NCI-H1694 treated with DMSO at 0.1 percent for 48 hours (cell line): ENCODE measurements around the gene AVEN.

Experiments
- DNase-seq: peaks from one replicate; lab custom pipeline; 2025; lab: John Stamatoyannopoulos, UW

Gene AVEN

DNA sequence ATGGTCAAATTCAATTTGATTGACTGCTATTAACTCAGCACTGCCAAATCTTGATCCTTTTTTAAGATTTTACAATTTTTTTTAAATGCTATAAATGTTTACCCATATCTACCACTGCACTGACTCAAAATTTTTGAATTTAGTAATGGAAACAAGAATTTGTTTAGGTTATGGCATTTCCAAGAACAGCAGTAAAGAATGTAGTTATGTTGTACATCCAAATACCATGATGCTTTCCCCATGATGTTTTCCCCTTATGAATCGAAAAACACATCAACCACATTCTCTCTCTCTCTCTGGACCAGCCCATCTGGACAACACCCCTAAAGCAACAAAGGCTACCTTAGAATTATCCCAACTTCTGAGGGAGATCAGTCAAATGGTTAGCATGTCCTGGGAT is 56.5 kb downstream of the AVEN start:
- no peak for DNase-seq

GRCh38 chr15:33980159-33980558 is 58.8 kb downstream of the AVEN start:
- DNase-seq, result no peak

- no peak for DNase-seq
Observed at GRCh38 chr15:33975022-33975565, 63.9 kb downstream of the AVEN start.

DNA sequence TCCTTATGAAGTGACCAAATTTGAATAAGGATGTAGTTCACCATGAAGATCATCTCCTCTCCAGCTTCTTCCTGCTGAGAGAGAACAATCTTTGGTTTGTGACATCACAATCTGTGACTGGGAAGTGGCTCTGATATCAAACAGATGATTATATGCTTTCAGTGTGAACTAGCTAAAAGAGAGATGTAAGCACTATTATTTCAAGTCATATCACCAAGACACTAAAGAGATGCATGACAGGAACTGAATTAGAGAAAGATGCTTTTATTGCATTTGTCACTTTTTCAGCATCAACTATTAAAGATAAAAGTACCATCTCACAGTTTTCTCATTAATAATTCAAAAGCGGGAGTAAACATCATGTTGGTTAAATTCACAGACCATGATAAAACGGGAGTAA is 67.2 kb downstream of the AVEN start:
- no peak for DNase-seq

GRCh38 chr15:33968821-33969220 is 70.2 kb downstream of the AVEN start:
- DNase-seq, result no peak

- DNase-seq, result no peak
Observed at GRCh38 chr15:33968224-33968623, 70.8 kb downstream of the AVEN start, which contains the start of gene CHRM5. Gene CHRM5, plus strand, starts transcription at chr15:33968497. Its CDS starts 94,221 bp downstream, at chr15:34062718.

- DNase-seq, result no peak
Observed at GRCh38 chr15:33964665-33965040, 74.4 kb downstream of the AVEN start.

- no peak for DNase-seq
Observed at GRCh38 chr15:33963831-33964664, 75.0 kb downstream of the AVEN start.

- DNase-seq, result no peak
Observed at GRCh38 chr15:33960549-33960935, 78.5 kb downstream of the AVEN start.

- no peak for DNase-seq
Observed at GRCh38 chr15:33959844-33960548, 79.0 kb downstream of the AVEN start.

- no peak for DNase-seq
Observed at GRCh38 chr15:33956397-33956796, 82.6 kb downstream of the AVEN start.

- no peak for DNase-seq
Observed at GRCh38 chr15:33955945-33956344, 83.1 kb downstream of the AVEN start.

- no peak for DNase-seq
Observed at GRCh38 chr15:33946152-33946551, 92.9 kb downstream of the AVEN start.

GRCh38 chr15:33941279-33942063 is 97.5 kb downstream of the AVEN start:
- DNase-seq, result no peak

DNA sequence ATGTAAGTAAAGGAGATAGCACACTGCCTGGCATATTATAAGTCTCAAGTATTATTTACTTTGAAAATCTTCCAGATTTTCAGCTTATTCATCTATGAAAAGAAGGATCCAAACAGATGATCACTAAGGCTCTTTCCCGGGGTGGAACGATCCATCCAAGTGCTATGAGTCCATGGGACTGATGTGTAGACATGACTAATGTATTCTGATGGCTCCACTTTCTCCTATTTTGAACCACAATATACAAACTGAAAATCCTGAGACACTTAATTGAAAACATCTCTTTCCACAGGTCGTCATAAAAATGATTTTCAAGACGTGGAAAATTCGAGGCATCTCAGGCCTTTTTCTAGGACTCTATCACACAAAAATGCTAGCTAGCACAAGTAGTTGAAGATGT is 104.1 kb downstream of the AVEN start:
- no peak for DNase-seq

- no peak for DNase-seq
Observed at GRCh38 chr15:33934396-33934795, 104.6 kb downstream of the AVEN start.

DNA sequence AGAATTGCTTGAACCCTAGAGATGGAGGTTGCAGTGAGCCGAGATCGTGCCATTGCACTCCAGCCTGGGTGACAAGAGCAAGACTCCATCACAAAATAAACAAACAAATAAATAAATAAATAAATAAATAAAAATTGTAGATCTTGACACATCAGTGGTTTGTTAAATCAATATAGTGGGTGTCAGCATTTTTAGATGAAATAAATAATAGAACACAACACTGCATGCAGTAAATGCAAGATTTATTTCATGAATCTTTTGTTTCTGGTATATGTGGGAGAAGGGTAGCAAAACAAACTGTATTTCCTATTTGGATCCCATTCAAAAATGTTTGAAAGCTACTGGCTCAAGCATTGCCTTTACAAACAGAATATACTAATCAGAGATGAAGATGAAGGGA is 106.3 kb downstream of the AVEN start:
- no peak for DNase-seq

GRCh38 chr15:33926260-33926659 is 112.7 kb downstream of the AVEN start:
- no peak for DNase-seq

DNA sequence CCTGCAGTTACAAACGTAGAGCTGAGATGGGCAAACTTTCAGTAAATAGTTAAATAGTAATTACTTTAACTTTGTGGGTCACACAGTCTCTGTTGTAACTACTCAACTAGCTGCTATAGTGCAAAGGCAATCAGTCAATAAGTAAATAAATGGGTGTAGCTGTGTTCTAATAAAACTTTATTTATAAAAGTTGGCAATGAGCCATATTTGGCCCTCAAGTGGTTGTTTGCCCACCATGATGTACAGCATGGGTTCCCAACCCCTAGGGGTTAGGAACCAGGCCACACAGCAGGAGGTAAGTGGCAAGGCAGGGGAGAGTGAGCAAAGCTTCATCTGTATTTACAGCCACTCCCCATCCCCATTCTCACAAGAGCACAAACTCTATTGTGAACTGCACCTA is 115.6 kb downstream of the AVEN start:
- no peak for DNase-seq

GRCh38 chr15:33915571-33916407 is 123.2 kb downstream of the AVEN start:
- DNase-seq, result no peak

GRCh38 chr15:33913459-33913858 is 125.5 kb downstream of the AVEN start:
- no peak for DNase-seq
